H1 (cell line): ENCODE data around the gene COL17A1. TPM values are rescaled to one million over a fixed set of nuclear protein-coding genes. Genes with fewer than 3 reads are reported as not detected.

Experiments
- ATF3 ChIP-seq: IDR thresholded peaks from 2 replicates; pipeline ENCODE4 v1.6.1; 2011; ENCODE audit warnings: low read depth, mild to moderate bottlenecking, low read length; ENCODE audit not compliant: insufficient read depth
- BCL11A ChIP-seq, 2 experiments: IDR thresholded peaks; one replicate each; pipeline ENCODE4 v1.6.1; 2011; ENCODE audit warnings: low read depth in 2 of 2, low read length in 2 of 2, mild to moderate bottlenecking in 2 of 2
- CBX5 ChIP-seq: fragments of 300-800, 300-1000 bp; sonication (generic); IDR thresholded peaks from 2 replicates; pipeline ENCODE4 v1.7.1; 2016; ENCODE audit warnings: antibody characterized with exemption, low read length, low read depth
- CHD2 ChIP-seq: IDR thresholded peaks from 2 replicates; pipeline ENCODE4 v1.6.1; 2012; ENCODE audit warnings: low read length, improper control_type of control experiment
- GABPA ChIP-seq: IDR thresholded peaks from 2 replicates; pipeline ENCODE4 v1.6.1; 2011; ENCODE audit warnings: mild to moderate bottlenecking, low read length, moderate library complexity, borderline replicate concordance; ENCODE audit not compliant: insufficient read depth
- KDM5A ChIP-seq: fragments of 200-600 bp; IDR thresholded peaks from 2 replicates; pipeline ENCODE4 v1.7.1; 2012; ENCODE audit warnings: mild to moderate bottlenecking, low read length, inconsistent platforms, mixed read lengths
- RAD21 ChIP-seq, 2 experiments: IDR thresholded peaks in 1 of 2; conservative IDR thresholded peaks in 1 of 2; 2 replicates each; pipeline ENCODE4 v1.6.1; 2011; ENCODE audit warnings: low read depth in 2 of 2, low read length in 2 of 2, improper control_type of control experiment in 1 of 2, inconsistent platforms in 1 of 2, mild to moderate bottlenecking in 1 of 2, moderate library complexity in 1 of 2
- RBBP5 ChIP-seq: IDR thresholded peaks from 2 replicates; pipeline ENCODE4 v1.7.1; 2012; ENCODE audit warnings: low read depth, mild to moderate bottlenecking, inconsistent platforms, low read length, moderate library complexity, borderline replicate concordance
- SP1 ChIP-seq: IDR thresholded peaks from 2 replicates; pipeline ENCODE4 v1.6.1; 2011; ENCODE audit warnings: low read depth, low read length
- polyA plus RNA-seq, 7 experiments: library from polyadenylated mRNA; depleted of rRNA in 3 of 7; stranded (reverse) in 5 of 7; unstranded in 2 of 7; fragments of >200 nt in 5 of 7; fragments of 200-250 nt in 2 of 7; gene quantifications; 1 replicate in 5 of 7; 2 replicates in 1 of 7; 4 replicates in 1 of 7; pipeline versions ENCODE4 v1.2.1 to v1.2.3, GENCODE V29; 2011 to 2013; ENCODE audit warnings: missing spikeins in 2 of 7, mixed read lengths in 2 of 7
- total RNA-seq: library from RNA; stranded (reverse); fragmentation: NEBNext Ultra II Directional; extraction: Animal tissue kit (Norgen Biotek cat#: 25700); gene quantifications from 2 replicates; pipeline ENCODE4 v1.2.1, GENCODE V29; 2021

Gene COL17A1
- total and polyA plus RNA-seq, 2 of the 8 experiments (the other 6 are each of a cell fraction or from before 2014, with no cell fraction given): 0.35 to 0.37 TPM

GRCh38 chr10:104053201-104053600, 32.5 kb downstream of the COL17A1 start (continued):
- TF ChIP-seq ATF3: no peak
- no peak for TF ChIP-seq RAD21 (IDR thresholded peaks at IDR 0.05 in 1 of 2, conservative IDR thresholded peaks at IDR 0.05 in 1 of 2; ENCODE audit: low read depth in 2 of 2, low read length in 2 of 2)
- TF ChIP-seq BCL11A (IDR thresholded peaks at IDR 0.05; ENCODE audit: low read depth in 2 of 2, low read length in 2 of 2): no peak
- no peak for TF ChIP-seq CBX5
- no peak for TF ChIP-seq RBBP5
- no peak for TF ChIP-seq GABPA
- TF ChIP-seq CHD2: no peak
- TF ChIP-seq SP1: no peak
- TF ChIP-seq KDM5A: no peak
